K562 (cell line): ENCODE results near the gene RARRES2. TPM values are rescaled to one million over a fixed set of nuclear protein-coding genes. Genes with fewer than 3 reads are reported as not detected.

Experiments used
- ATAC-seq: fragments of 200-7000 bp; cut with Tn5 transposase; 3 replicates; pipeline ENCODE4 v1.9.1; 2020; ENCODE audit warnings: moderate library complexity
- BruUV-seq: library from RNA; stranded (reverse); fragments of 400-500 nt; replicated peaks from 2 replicates; lab custom pipeline; 2021; lab: Mats Ljungman, UMichigan
- CTCF ChIA-PET: fragments of 300-600 bp; formaldehyde crosslinking; extraction: SDS; loops from one replicate; lab custom pipeline; 2021; ENCODE audit warnings: low intra/inter-chr PET ratio; lab: Yijun Ruan, JAX
- POLR2A ChIA-PET: fragments of 300-600, 350-650 bp; sonication (Branson Sonifier 250); formaldehyde crosslinking; extraction: SDS; loops from one replicate; lab custom pipeline; 2021; ENCODE audit warnings: antibody characterized with exemption, inconsistent platforms; lab: Yijun Ruan, JAX
- DNase-seq, 4 experiments: peaks; one replicate each; pipeline versions ENCODE4 v3.0.0 to v3.0.0-alpha.2; 2011 to 2018; ENCODE audit warnings: low spot score in 3 of 4, mixed read lengths in 3 of 4; ENCODE audit errors: extremely low read depth in 1 of 4
- FAIRE-seq: peaks from 2 replicates; lab custom pipeline; 2011; peaks lifted over from hg19 to GRCh38; lab: Jason Lieb, UNC
- H2AFZ ChIP-seq: 2 replicates; pipeline ENCODE4 v1.6.0; 2011; ENCODE audit warnings: low read depth, low read length, control low read depth, inconsistent platforms
- H3K27ac ChIP-seq: fragments of 200-600 bp; 3 replicates; pipeline ENCODE4 v1.8.0; 2011; ENCODE audit warnings: low read depth, mild to moderate bottlenecking, control low read depth, inconsistent platforms, low read length, moderate library complexity, mixed read lengths; ENCODE audit errors: extremely low read depth
- H3K27me3 ChIP-seq, 2 experiments: fragments of 300-600 bp in 1 of 2; 2 replicates in 1 of 2; 3 replicates in 1 of 2; pipeline versions ENCODE4 v1.6.0 to v1.8.0; 2011; ENCODE audit warnings: inconsistent platforms in 2 of 2, low read length in 2 of 2, mild to moderate bottlenecking in 1 of 2, mixed read lengths in 1 of 2, moderate library complexity in 1 of 2; ENCODE audit not compliant: control insufficient read depth in 2 of 2, insufficient read depth in 2 of 2
- H3K36me3 ChIP-seq: fragments of 300-600 bp; 3 replicates; pipeline ENCODE4 v1.8.0; 2011; ENCODE audit warnings: mild to moderate bottlenecking, low read length, inconsistent platforms; ENCODE audit not compliant: control insufficient read depth, insufficient read depth
- H3K4me1 ChIP-seq, 2 experiments: fragments of 200-600 bp in 1 of 2; replicated peaks in 1 of 2; 2 replicates in 1 of 2; 3 replicates in 1 of 2; pipeline versions ENCODE4 v1.5.1 to v1.8.0; 2011; ENCODE audit warnings: inconsistent platforms in 2 of 2, low read length in 2 of 2, mild to moderate bottlenecking in 1 of 2, mixed read lengths in 1 of 2, moderate library complexity in 1 of 2; ENCODE audit not compliant: control insufficient read depth in 2 of 2, insufficient read depth in 2 of 2
- H3K4me2 ChIP-seq: 2 replicates; pipeline ENCODE4 v1.6.1; 2011; ENCODE audit warnings: low read length, control low read depth, inconsistent platforms, mixed read lengths; ENCODE audit not compliant: insufficient read depth
- H3K4me3 ChIP-seq: fragments of 200-600 bp; sonication (generic), shearing (Covaris generic); 2 replicates; pipeline ENCODE4 v1.5.1; 2016; ENCODE audit warnings: control low read depth, inconsistent platforms
- H3K79me2 ChIP-seq: fragments of 200-600 bp; 3 replicates; pipeline ENCODE4 v1.8.0; 2011; ENCODE audit warnings: low read length, inconsistent platforms; ENCODE audit not compliant: control insufficient read depth, insufficient read depth
- H3K9ac ChIP-seq, 2 experiments: 2 replicates each; pipeline versions ENCODE4 v1.6.0 to v1.6.1; 2011; ENCODE audit warnings: low read depth in 2 of 2, low read length in 2 of 2, control low read depth in 1 of 2, inconsistent platforms in 1 of 2, mild to moderate bottlenecking in 1 of 2, mixed read lengths in 1 of 2; ENCODE audit not compliant: insufficient read depth in 1 of 2
- H3K9me1 ChIP-seq: one replicate; pipeline ENCODE4 v1.6.0; 2011; ENCODE audit warnings: inconsistent platforms, mild to moderate bottlenecking, low read length, moderate library complexity; ENCODE audit not compliant: control insufficient read depth, insufficient read depth
- H3K9me3 ChIP-seq: replicated peaks from 2 replicates; pipeline ENCODE4 v1.5.1; 2011; ENCODE audit warnings: low read depth, low read length, inconsistent platforms; ENCODE audit not compliant: control insufficient read depth, insufficient read depth
- H4K20me1 ChIP-seq: replicated peaks from 2 replicates; pipeline ENCODE4 v1.6.1; 2011; ENCODE audit warnings: low read length, inconsistent platforms, mixed read lengths; ENCODE audit not compliant: control insufficient read depth, insufficient read depth
- CBFB ChIP-seq: sonication (generic); formaldehyde crosslinking; IDR thresholded peaks from 2 replicates; pipeline ENCODE4 v1.4.0; 2020; ENCODE audit warnings: mild to moderate bottlenecking, missing genetic modification reagents
- FOSL1 ChIP-seq: fragments of 200-800 bp; sonication (Bioruptor generic); conservative IDR thresholded peaks from 2 replicates; pipeline ENCODE4 v1.6.1; 2016; ENCODE audit warnings: missing genetic modification characterization, missing compliant biosample characterization
- FOXA3 ChIP-seq, 2 experiments: fragments of 450-650 bp in 1 of 2; sonication (generic) in 1 of 2; formaldehyde crosslinking; IDR thresholded peaks in 1 of 2; conservative IDR thresholded peaks in 1 of 2; 2 replicates each; pipeline versions ENCODE4 v1.4.0 to v1.8.0; 2020 to 2022; ENCODE audit warnings: mild to moderate bottlenecking in 2 of 2, missing genetic modification reagents in 1 of 2
- POLR2A ChIP-seq: fragments of 450-650 bp; conservative IDR thresholded peaks from 2 replicates; pipeline ENCODE4 v1.6.1; 2016
- POLR2AphosphoS5 ChIP-seq: IDR thresholded peaks from 2 replicates; pipeline ENCODE4 v1.6.1; 2011; ENCODE audit warnings: mild to moderate bottlenecking, low read depth, low read length, moderate library complexity; ENCODE audit not compliant: control insufficient read depth, insufficient read depth
- POLR2G ChIP-seq: fragments of 200-400 bp; formaldehyde crosslinking; IDR thresholded peaks from 2 replicates; pipeline ENCODE4 v1.6.1; 2017; ENCODE audit warnings: low read depth, mild to moderate bottlenecking, antibody characterized with exemption, low read length, moderate library complexity
- RUNX1 ChIP-seq: sonication (generic); IDR thresholded peaks from 2 replicates; pipeline ENCODE4 v1.6.1; 2016; ENCODE audit warnings: antibody characterized with exemption, low read depth
- ZNF217 ChIP-seq: sonication (generic); formaldehyde crosslinking; IDR thresholded peaks from 2 replicates; pipeline ENCODE4 v1.8.0; 2022; ENCODE audit warnings: mild to moderate bottlenecking, missing genetic modification reagents
- ZNF57 ChIP-seq: fragments of 450-650 bp; formaldehyde crosslinking; IDR thresholded peaks from 2 replicates; pipeline ENCODE4 v1.4.0; 2020; ENCODE audit warnings: mild to moderate bottlenecking, moderate library complexity
- WGBS: fragments of 100-300 bp; shearing (Covaris generic); methylation state at CpG from one replicate; pipeline ENCODE4 v1.1.6; 2016; ENCODE audit warnings: low coverage, mixed read lengths; ENCODE audit not compliant: insufficient coverage; ENCODE audit errors: missing lambda C conversion rate; 5-methylcytosine and 5-hydroxymethylcytosine counted together
- in situ Hi-C: fragments of 300-500 bp; cut with MboI; formaldehyde crosslinking; loops from 4 replicates; pipeline ENCODE4 v1.15.0; 2018; ENCODE audit warnings: inconsistent platforms, mixed read lengths
- intact Hi-C: fragments of 100-400 bp; cut with micrococcal nuclease; formaldehyde crosslinking; loops from 2 replicates; pipeline ENCODE4 v1.14.2; 2022
- polyA plus RNA-seq, 8 experiments: library from polyadenylated mRNA; depleted of rRNA in 4 of 8; stranded (reverse) in 5 of 8; unstranded in 3 of 8; fragments of >200 nt; fragmentation: Nextera tagmentation in 2 of 8; fragmentation: Illumina TruSeq in 1 of 8; extraction: Ambion mirVana in 2 of 8; extraction: Trizol in 1 of 8; gene quantifications; 2 replicates each; pipeline versions ENCODE4 v1.2.1 to v1.2.3, GENCODE V29; 2011 to 2014; ENCODE audit warnings: inconsistent platforms in 1 of 8, missing spikeins in 1 of 8
- total RNA-seq, 7 experiments: library from RNA; depleted of rRNA in 6 of 7; stranded (reverse); fragments of >200 nt in 6 of 7; fragmentation: Illumina TruSeq in 2 of 7; extraction: Trizol in 2 of 7; gene quantifications; 2 replicates each; pipeline versions ENCODE4 v1.2.1 to v1.2.3, GENCODE V29; 2011 to 2021; ENCODE audit warnings: low replicate concordance in 1 of 7
- TF ChIP-seq, protein P1 (sequence below): sonication (generic); formaldehyde crosslinking; IDR thresholded peaks from 2 replicates; pipeline ENCODE4 v1.8.0; 2022; ENCODE audit warnings: mild to moderate bottlenecking, low read depth, missing genetic modification reagents
- TF ChIP-seq, protein P2 (sequence below): conservative IDR thresholded peaks from 2 replicates; pipeline ENCODE4 v1.6.1; 2011; ENCODE audit warnings: low read depth, mild to moderate bottlenecking, low read length; ENCODE audit not compliant: control insufficient read depth
- TF ChIP-seq, protein P3 (sequence below): fragments of 450-650 bp; IDR thresholded peaks from 2 replicates; pipeline ENCODE4 v1.6.1; 2016
- TF ChIP-seq, protein P4 (sequence below): sonication (generic); formaldehyde crosslinking; IDR thresholded peaks from 2 replicates; pipeline ENCODE4 v1.9.0; 2022; ENCODE audit warnings: mild to moderate bottlenecking, missing genetic modification reagents
- TF ChIP-seq, protein P5 (sequence below): fragments of 250-450 bp; sonication (Bioruptor Pico); IDR thresholded peaks from 2 replicates; pipeline ENCODE4 v1.4.0; 2020; ENCODE audit warnings: borderline replicate concordance

RARRES2 gene
- total and polyA plus RNA-seq, 9 of the 15 experiments (the other 6 are each of a cell fraction or from before 2014, with no cell fraction given) = 0.11 to 1.7 (median 0.23) TPM; not detected in 6

DNA sequence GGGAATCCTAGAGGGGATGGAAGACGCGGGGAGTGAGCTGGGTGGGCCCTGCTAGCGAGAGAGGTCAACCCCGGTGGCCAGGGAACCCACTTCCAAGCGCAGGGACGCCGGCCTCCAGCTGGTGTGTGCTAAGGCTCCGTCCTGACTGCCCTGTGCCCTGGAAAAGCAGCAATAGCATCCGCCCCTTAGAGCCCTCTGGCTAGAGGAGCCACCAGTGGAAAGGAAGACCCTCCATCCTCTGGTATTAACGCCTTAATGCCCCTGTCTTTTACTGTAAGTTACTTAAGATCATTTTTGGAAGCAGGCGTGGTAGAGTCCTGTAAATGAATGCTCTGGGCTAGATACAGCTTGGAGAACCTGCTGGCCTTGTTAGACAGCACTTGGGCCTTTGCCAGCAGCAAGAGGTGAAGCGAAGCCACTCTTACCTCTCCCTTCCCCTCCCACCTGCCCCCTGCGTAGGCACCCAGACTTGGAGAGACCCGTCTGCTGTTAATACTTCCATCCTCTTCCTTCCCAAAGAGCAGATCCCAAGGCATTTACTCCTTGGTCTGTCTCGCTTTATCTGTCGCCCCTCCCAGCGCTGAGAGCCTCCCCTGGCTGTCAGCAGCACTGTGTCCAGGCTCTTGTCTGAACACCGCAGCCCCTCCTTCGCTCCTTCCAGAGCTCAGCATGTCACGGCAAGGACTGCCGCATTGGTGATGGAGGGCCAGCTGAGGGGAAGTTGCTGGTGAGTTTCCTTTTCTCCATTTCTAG, 31.8 kb upstream of the RARRES2 start:
- FAIRE-seq (peak; percentile 75), DNase-seq (peak in 2 of 4 experiments; percentile 72 to 78), ATAC-seq (peak; percentile 64)
- peaks cover 66% of the 10 kb centered on the region for H3K36me3 ChIP-seq
- H4K20me1 ChIP-seq = no peaks in the 10 kb centered on the region; the same call in 1 of the 2 replicates
- WGBS = 62% methylated on average over 21 of the region's 21 CpGs
- H3K9me3 ChIP-seq = no peaks in the 10 kb centered on the region
- H3K4me1 ChIP-seq = peaks cover 47 to 58% of the 10 kb centered on the region in 2 experiments
- ChIA-PET POLR2A (interaction anchor here (0.6 to 2.1 kb wide), 8 partner anchors 7 to 617 kb away, joined by 3 to 17 read pairs (median 6); no protein-coding TSS in a partner anchor), CTCF (no interaction called here)
- in situ Hi-C loops = no loop called here
- H2AFZ ChIP-seq = no peak overlapping the region
- no peaks in the 10 kb centered on the region for H3K9me1 ChIP-seq
- H3K27ac ChIP-seq = 0 out of 3 replicates have a peak overlapping the region, but pooled peaks have one; percentile 12
- H3K4me3 ChIP-seq = no peak overlapping the region
- H3K4me2 ChIP-seq = peak overlapping the region; percentile 42
- peak overlapping the region; percentile 32 to 86; a peak in 3 of 4 replicates for H3K9ac ChIP-seq
- TSS peak; percentile 1 for BruUV-seq
- intact Hi-C loops = no loop called here
- H3K79me2 ChIP-seq = peaks cover 62% of the 10 kb centered on the region
- no peaks in the 10 kb centered on the region for H3K27me3 ChIP-seq
- TF ChIP-seq POLR2A (peak; percentile 55), FOXA3 (CRISPR knock-in tag; conservative IDR thresholded peaks at IDR 0.05 in 1 of 2, IDR thresholded peaks at IDR 0.05 in 1 of 2) (no peak), CBFB (CRISPR knock-in tag) (no peak), RUNX1 (no peak), ZNF217 (CRISPR knock-in tag) (no peak), ZNF57 (no peak), POLR2G (peak; percentile 61), FOSL1 (tag) (no peak), POLR2AphosphoS5 (peak; percentile 14; the same call in 1 of the 2 replicates)
- TF ChIP-seq, protein P1, sequence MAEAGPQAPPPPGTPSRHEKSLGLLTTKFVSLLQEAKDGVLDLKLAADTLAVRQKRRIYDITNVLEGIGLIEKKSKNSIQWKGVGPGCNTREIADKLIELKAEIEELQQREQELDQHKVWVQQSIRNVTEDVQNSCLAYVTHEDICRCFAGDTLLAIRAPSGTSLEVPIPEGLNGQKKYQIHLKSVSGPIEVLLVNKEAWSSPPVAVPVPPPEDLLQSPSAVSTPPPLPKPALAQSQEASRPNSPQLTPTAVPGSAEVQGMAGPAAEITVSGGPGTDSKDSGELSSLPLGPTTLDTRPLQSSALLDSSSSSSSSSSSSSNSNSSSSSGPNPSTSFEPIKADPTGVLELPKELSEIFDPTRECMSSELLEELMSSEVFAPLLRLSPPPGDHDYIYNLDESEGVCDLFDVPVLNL (CRISPR knock-in tag) = peak; percentile 53; the same call in 1 of the 2 replicates
- TF ChIP-seq, protein P2, sequence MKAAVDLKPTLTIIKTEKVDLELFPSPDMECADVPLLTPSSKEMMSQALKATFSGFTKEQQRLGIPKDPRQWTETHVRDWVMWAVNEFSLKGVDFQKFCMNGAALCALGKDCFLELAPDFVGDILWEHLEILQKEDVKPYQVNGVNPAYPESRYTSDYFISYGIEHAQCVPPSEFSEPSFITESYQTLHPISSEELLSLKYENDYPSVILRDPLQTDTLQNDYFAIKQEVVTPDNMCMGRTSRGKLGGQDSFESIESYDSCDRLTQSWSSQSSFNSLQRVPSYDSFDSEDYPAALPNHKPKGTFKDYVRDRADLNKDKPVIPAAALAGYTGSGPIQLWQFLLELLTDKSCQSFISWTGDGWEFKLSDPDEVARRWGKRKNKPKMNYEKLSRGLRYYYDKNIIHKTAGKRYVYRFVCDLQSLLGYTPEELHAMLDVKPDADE = 0 out of 2 replicates have a peak, but pooled peaks have one; percentile 44
- TF ChIP-seq, protein P3, sequence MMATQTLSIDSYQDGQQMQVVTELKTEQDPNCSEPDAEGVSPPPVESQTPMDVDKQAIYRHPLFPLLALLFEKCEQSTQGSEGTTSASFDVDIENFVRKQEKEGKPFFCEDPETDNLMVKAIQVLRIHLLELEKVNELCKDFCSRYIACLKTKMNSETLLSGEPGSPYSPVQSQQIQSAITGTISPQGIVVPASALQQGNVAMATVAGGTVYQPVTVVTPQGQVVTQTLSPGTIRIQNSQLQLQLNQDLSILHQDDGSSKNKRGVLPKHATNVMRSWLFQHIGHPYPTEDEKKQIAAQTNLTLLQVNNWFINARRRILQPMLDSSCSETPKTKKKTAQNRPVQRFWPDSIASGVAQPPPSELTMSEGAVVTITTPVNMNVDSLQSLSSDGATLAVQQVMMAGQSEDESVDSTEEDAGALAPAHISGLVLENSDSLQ = peak; percentile 66; the same call in 1 of the 2 replicates
- TF ChIP-seq, protein P4, sequence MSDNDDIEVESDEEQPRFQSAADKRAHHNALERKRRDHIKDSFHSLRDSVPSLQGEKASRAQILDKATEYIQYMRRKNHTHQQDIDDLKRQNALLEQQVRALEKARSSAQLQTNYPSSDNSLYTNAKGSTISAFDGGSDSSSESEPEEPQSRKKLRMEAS (CRISPR knock-in tag) = 0 out of 2 replicates have a peak, but pooled peaks have one; percentile 27
- TF ChIP-seq, protein P5, sequence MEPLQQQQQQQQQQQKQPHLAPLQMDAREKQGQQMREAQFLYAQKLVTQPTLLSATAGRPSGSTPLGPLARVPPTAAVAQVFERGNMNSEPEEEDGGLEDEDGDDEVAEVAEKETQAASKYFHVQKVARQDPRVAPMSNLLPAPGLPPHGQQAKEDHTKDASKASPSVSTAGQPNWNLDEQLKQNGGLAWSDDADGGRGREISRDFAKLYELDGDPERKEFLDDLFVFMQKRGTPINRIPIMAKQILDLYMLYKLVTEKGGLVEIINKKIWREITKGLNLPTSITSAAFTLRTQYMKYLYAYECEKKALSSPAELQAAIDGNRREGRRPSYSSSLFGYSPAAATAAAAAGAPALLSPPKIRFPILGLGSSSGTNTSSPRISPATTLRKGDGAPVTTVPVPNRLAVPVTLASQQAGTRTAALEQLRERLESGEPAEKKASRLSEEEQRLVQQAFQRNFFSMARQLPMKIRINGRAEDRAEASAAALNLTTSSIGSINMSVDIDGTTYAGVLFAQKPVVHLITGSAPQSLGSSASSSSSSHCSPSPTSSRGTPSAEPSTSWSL (CRISPR knock-in tag) = no peak
